Naive thymus-derived CD4-positive, alpha-beta T cell (primary cell): ENCODE results near the gene PNRC1. TPM values are rescaled to one million over a fixed set of nuclear protein-coding genes. Genes with fewer than 3 reads are reported as not detected.

Experiments used
- ATAC-seq: fragments of 150-1000 bp; cut with Tn5 transposase; 2 replicates; pipeline ENCODE4 v1.10.0; 2021; ENCODE audit warnings: mild to moderate bottlenecking, moderate library complexity
- CTCF ChIA-PET: fragments of 350-600 bp; sonication (Branson Sonifier 250); formaldehyde crosslinking; loops from one replicate; lab custom pipeline; 2021; ENCODE audit warnings: antibody characterized with exemption; lab: Charles Lee
- POLR2A ChIA-PET: fragments of 350-600 bp; sonication (Branson Sonifier 250); formaldehyde crosslinking; loops from one replicate; lab custom pipeline; 2021; ENCODE audit warnings: antibody characterized with exemption, inconsistent platforms; lab: Charles Lee
- DNase-seq, 9 donors: peaks; one replicate each; pipeline versions ENCODE4 v3.0.0 to v3.0.0-alpha.2; 2020 to 2022; ENCODE audit warnings: mixed read lengths in 1 of 9
- H3K27ac ChIP-seq: one replicate; pipeline ENCODE4 v1.7.0; 2013; ENCODE audit warnings: mild to moderate bottlenecking, low read depth, low read length, moderate library complexity
- H3K27me3 ChIP-seq, 2 donors: one replicate each; pipeline ENCODE4 v1.7.0; 2013; ENCODE audit warnings: low read length in 2 of 2, mild to moderate bottlenecking in 2 of 2, moderate library complexity in 2 of 2; ENCODE audit not compliant: control insufficient read depth in 2 of 2, insufficient read depth in 2 of 2
- H3K36me3 ChIP-seq, 3 experiments: 1 replicate in 2 of 3; 2 replicates in 1 of 3; pipeline ENCODE4 v1.7.0; 2013; ENCODE audit warnings: low read length in 3 of 3, mild to moderate bottlenecking in 3 of 3, moderate library complexity in 1 of 3; ENCODE audit not compliant: insufficient read depth in 3 of 3, control insufficient read depth in 2 of 3
- H3K4me1 ChIP-seq, 2 donors: one replicate each; pipeline ENCODE4 v1.7.0; 2013; ENCODE audit warnings: low read length in 2 of 2, mild to moderate bottlenecking in 2 of 2, moderate library complexity in 1 of 2; ENCODE audit not compliant: control insufficient read depth in 2 of 2, insufficient read depth in 2 of 2
- H3K4me3 ChIP-seq: 2 replicates; pipeline ENCODE4 v1.7.0; 2013; ENCODE audit warnings: mild to moderate bottlenecking, low read length
- H3K9me3 ChIP-seq, 3 experiments: 1 replicate in 2 of 3; 2 replicates in 1 of 3; pipeline ENCODE4 v1.7.0; 2013; ENCODE audit warnings: low read length in 3 of 3; ENCODE audit not compliant: control insufficient read depth in 2 of 3
- H3K27ac Mint-ChIP-seq, 9 donors: one replicate each; pipeline ENCODE4 v1.8.0; 2020 to 2022; ENCODE audit warnings: mixed read lengths in 9 of 9, mild to moderate bottlenecking in 8 of 9, moderate library complexity in 5 of 9, inconsistent platforms in 2 of 9
- H3K27me3 Mint-ChIP-seq, 5 donors: one replicate each; pipeline ENCODE4 v1.8.0; 2021 to 2022; ENCODE audit warnings: mixed read lengths in 5 of 5, mild to moderate bottlenecking in 1 of 5
- H3K36me3 Mint-ChIP-seq, 5 donors: one replicate each; pipeline ENCODE4 v1.8.0; 2020 to 2022; ENCODE audit warnings: mixed read lengths in 5 of 5, mild to moderate bottlenecking in 3 of 5, inconsistent platforms in 1 of 5
- H3K4me1 Mint-ChIP-seq, 7 donors: one replicate each; pipeline ENCODE4 v1.8.0; 2020 to 2022; ENCODE audit warnings: mixed read lengths in 7 of 7, mild to moderate bottlenecking in 3 of 7, inconsistent platforms in 1 of 7
- H3K4me3 Mint-ChIP-seq, 10 donors: one replicate each; pipeline ENCODE4 v1.8.0; 2020 to 2022; ENCODE audit warnings: mild to moderate bottlenecking in 10 of 10, mixed read lengths in 10 of 10, moderate library complexity in 6 of 10, inconsistent platforms in 2 of 10
- H3K9me3 Mint-ChIP-seq, 11 donors: one replicate each; pipeline ENCODE4 v1.8.0; 2020 to 2022; ENCODE audit warnings: mixed read lengths in 11 of 11, mild to moderate bottlenecking in 4 of 11, inconsistent platforms in 1 of 11, moderate library complexity in 1 of 11
- intact Hi-C, 2 donors: fragments of 100-400 bp; cut with micrococcal nuclease; formaldehyde crosslinking; loops; one replicate each; pipeline ENCODE4 v1.15.1; 2023
- polyA plus RNA-seq, 2 donors: library from polyadenylated mRNA; unstranded; fragments of 300-500 nt; fragmentation: Illumina TruSeq; gene quantifications; one replicate each; pipeline ENCODE4 v1.2.3, GENCODE V29; 2021
- total RNA-seq, 6 experiments: library from RNA in 5 of 6; stranded (reverse) in 5 of 6; gene quantifications; 1 replicate in 5 of 6; 2 replicates in 1 of 6; pipeline ENCODE4 v1.2.3 and lab custom pipeline; 2021 to 2026

Gene PNRC1
- total and polyA plus RNA-seq, 7 experiments from 2014 or later = 108 to 822 (median 763) TPM

GRCh38 chr6:89045576-89045975, 35.0 kb upstream of the PNRC1 start:
- no peaks in the 10 kb centered on the region for H3K9me3 ChIP-seq
- Mint-ChIP-seq H3K27me3 (no peaks in the 10 kb centered on the region), H3K4me3 (no peak overlapping the region), H3K4me1 (peaks cover 0 to 15% (median 7%) of the 10 kb centered on the region in 7 donors), H3K9me3 (peaks cover 0 to 4% (median 0%) of the 10 kb centered on the region in 11 donors), H3K36me3 (peaks cover 0 to 4% (median 0%) of the 10 kb centered on the region in 5 donors), H3K27ac (no peak overlapping the region)
- ChIA-PET CTCF (no interaction called here), POLR2A (no interaction called here)
- no peak overlapping the region for H3K27ac ChIP-seq
- intact Hi-C loops = no loop called here
- no peak for DNase-seq
- H3K4me3 ChIP-seq = no peak overlapping the region
- H3K36me3 ChIP-seq = no peaks in the 10 kb centered on the region
- H3K27me3 ChIP-seq = no peaks in the 10 kb centered on the region
- ATAC-seq = no peak
- no peaks in the 10 kb centered on the region for H3K4me1 ChIP-seq

- Mint-ChIP-seq H3K27me3 (no peaks in the 10 kb centered on the region), H3K36me3 (no peaks in the 10 kb centered on the region), H3K9me3 (no peaks in the 10 kb centered on the region), H3K4me3 (no peak overlapping the region), H3K4me1 (peaks cover 0 to 21% (median 16%) of the 10 kb centered on the region in 7 donors), H3K27ac (peak overlapping the region in 1 of 9 donors; percentile 20)
- ChIA-PET CTCF (no interaction called here), POLR2A (interaction anchor here (0.8 to 2.2 kb wide), 2 partner anchors 33 to 38 kb away, joined by 3 to 12 read pairs; partner anchors contain the start of gene PNRC1)
- no peak overlapping the region for H3K27ac ChIP-seq
- DNase-seq = no peak
- H3K36me3 ChIP-seq = no peaks in the 10 kb centered on the region
- H3K4me1 ChIP-seq = no peaks in the 10 kb centered on the region
- no peak overlapping the region for H3K4me3 ChIP-seq
- ATAC-seq = no peak
- H3K27me3 ChIP-seq = no peaks in the 10 kb centered on the region
- intact Hi-C loops = no loop called here
- H3K9me3 ChIP-seq = no peaks in the 10 kb centered on the region
Measured at GRCh38 chr6:89047473-89047872, 33.1 kb upstream of the PNRC1 start.

GRCh38 chr6:89048288-89048923, 32.1 kb upstream of the PNRC1 start:
- intact Hi-C loops = no loop called here
- H3K27me3 ChIP-seq = no peaks in the 10 kb centered on the region
- H3K4me1 ChIP-seq = no peaks in the 10 kb centered on the region
- Mint-ChIP-seq H3K27me3 (no peaks in the 10 kb centered on the region), H3K4me1 (peaks cover 0 to 16% (median 10%) of the 10 kb centered on the region in 7 donors), H3K36me3 (no peaks in the 10 kb centered on the region), H3K4me3 (no peak overlapping the region), H3K9me3 (no peaks in the 10 kb centered on the region), H3K27ac (no peak overlapping the region)
- no peaks in the 10 kb centered on the region for H3K9me3 ChIP-seq
- ATAC-seq (no peak), DNase-seq (no peak)
- CTCF ChIA-PET = no interaction called here
- H3K36me3 ChIP-seq = no peaks in the 10 kb centered on the region
- no peak overlapping the region for H3K4me3 ChIP-seq
- H3K27ac ChIP-seq = no peak overlapping the region
- POLR2A ChIA-PET = no interaction called here

- Mint-ChIP-seq H3K4me3 (no peak overlapping the region), H3K27me3 (no peaks in the 10 kb centered on the region), H3K9me3 (peaks cover 0 to 1% (median 0%) of the 10 kb centered on the region in 11 donors), H3K27ac (no peak overlapping the region), H3K4me1 (peaks cover 0 to 16% (median 10%) of the 10 kb centered on the region in 7 donors), H3K36me3 (no peaks in the 10 kb centered on the region)
- Histone ChIP-seq H3K27ac (no peak overlapping the region), H3K4me1 (no peaks in the 10 kb centered on the region), H3K36me3 (no peaks in the 10 kb centered on the region), H3K9me3 (no peaks in the 10 kb centered on the region), H3K27me3 (no peaks in the 10 kb centered on the region), H3K4me3 (no peak overlapping the region)
- ATAC-seq (no peak), DNase-seq (no peak)
- ChIA-PET CTCF (no interaction called here), POLR2A (no interaction called here)
- intact Hi-C loops = no loop called here
Measured at GRCh38 chr6:89048985-89049384, 31.6 kb upstream of the PNRC1 start.

GRCh38 chr6:89050155-89050554, 30.4 kb upstream of the PNRC1 start:
- H3K9me3 ChIP-seq = no peaks in the 10 kb centered on the region
- no peak overlapping the region for H3K4me3 ChIP-seq
- H3K4me3 Mint-ChIP-seq = no peak overlapping the region
- peak overlapping the region in 1 of 9 donors; percentile 29 for H3K27ac Mint-ChIP-seq
- ChIA-PET CTCF (no interaction called here), POLR2A (interaction anchor here (0.6 kb wide), 1 partner anchor 386 kb away, joined by 3 read pairs; no protein-coding TSS in a partner anchor)
- no peak overlapping the region for H3K27ac ChIP-seq
- no peak for ATAC-seq
- H3K36me3 Mint-ChIP-seq = no peaks in the 10 kb centered on the region
- no peak for DNase-seq
- no peaks in the 10 kb centered on the region for H3K36me3 ChIP-seq
- peaks cover 0 to 4% (median 0%) of the 10 kb centered on the region in 11 donors for H3K9me3 Mint-ChIP-seq
- intact Hi-C loops = no loop called here
- H3K4me1 ChIP-seq = no peaks in the 10 kb centered on the region
- H3K27me3 ChIP-seq = no peaks in the 10 kb centered on the region
- no peaks in the 10 kb centered on the region for H3K27me3 Mint-ChIP-seq
- peaks cover 0 to 16% (median 9%) of the 10 kb centered on the region in 7 donors for H3K4me1 Mint-ChIP-seq

- H3K27ac ChIP-seq = no peak overlapping the region
- Mint-ChIP-seq H3K4me3 (no peak overlapping the region), H3K4me1 (peaks cover 0 to 16% (median 9%) of the 10 kb centered on the region in 7 donors), H3K27me3 (no peaks in the 10 kb centered on the region), H3K27ac (peak overlapping the region in 4 of 9 donors; percentile 28 to 76 (median 36)), H3K36me3 (no peaks in the 10 kb centered on the region), H3K9me3 (peaks cover 0 to 4% (median 0%) of the 10 kb centered on the region in 11 donors)
- intact Hi-C loops = no loop called here
- no peaks in the 10 kb centered on the region for H3K9me3 ChIP-seq
- H3K36me3 ChIP-seq = no peaks in the 10 kb centered on the region
- POLR2A ChIA-PET = interaction anchor here (0.6 to 1.3 kb wide), 2 partner anchors 30 to 386 kb away, joined by 3 read pairs; partner anchors contain the start of gene PNRC1
- CTCF ChIA-PET = no interaction called here
- no peak for ATAC-seq
- no peak overlapping the region for H3K4me3 ChIP-seq
- no peaks in the 10 kb centered on the region for H3K27me3 ChIP-seq
- H3K4me1 ChIP-seq = no peaks in the 10 kb centered on the region
- no peak for DNase-seq
Measured at GRCh38 chr6:89050697-89051096, 29.9 kb upstream of the PNRC1 start.

GRCh38 chr6:89051676-89052075, 28.9 kb upstream of the PNRC1 start:
- Histone ChIP-seq H3K4me3 (no peak overlapping the region), H3K27me3 (no peaks in the 10 kb centered on the region), H3K9me3 (no peaks in the 10 kb centered on the region), H3K27ac (no peak overlapping the region), H3K4me1 (no peaks in the 10 kb centered on the region), H3K36me3 (no peaks in the 10 kb centered on the region)
- DNase-seq = peak in 2 of 9 donors; percentile 5 to 14
- Mint-ChIP-seq H3K9me3 (peaks cover 0 to 6% (median 0%) of the 10 kb centered on the region in 11 donors), H3K4me1 (peaks cover 0 to 16% (median 9%) of the 10 kb centered on the region in 7 donors), H3K36me3 (no peaks in the 10 kb centered on the region), H3K4me3 (no peak overlapping the region), H3K27ac (peak overlapping the region in 5 of 9 donors; percentile 16 to 45 (median 29)), H3K27me3 (no peaks in the 10 kb centered on the region)
- no peak for ATAC-seq
- intact Hi-C loops = no loop called here
- ChIA-PET CTCF (no interaction called here), POLR2A (interaction anchor here (1.3 kb wide), 1 partner anchor 29 kb away, joined by 3 read pairs; the partner anchor contains the start of gene PNRC1)
